ENCODE measurements around the gene LRATD1. TPM values are rescaled to one million over a fixed set of nuclear protein-coding genes. Genes with fewer than 3 reads are reported as not detected.

LRATD1 gene, protein sequence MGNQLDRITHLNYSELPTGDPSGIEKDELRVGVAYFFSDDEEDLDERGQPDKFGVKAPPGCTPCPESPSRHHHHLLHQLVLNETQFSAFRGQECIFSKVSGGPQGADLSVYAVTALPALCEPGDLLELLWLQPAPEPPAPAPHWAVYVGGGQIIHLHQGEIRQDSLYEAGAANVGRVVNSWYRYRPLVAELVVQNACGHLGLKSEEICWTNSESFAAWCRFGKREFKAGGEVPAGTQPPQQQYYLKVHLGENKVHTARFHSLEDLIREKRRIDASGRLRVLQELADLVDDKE
- 2.0 and 3.5 TPM in 2 replicates for total RNA-seq

DNA sequence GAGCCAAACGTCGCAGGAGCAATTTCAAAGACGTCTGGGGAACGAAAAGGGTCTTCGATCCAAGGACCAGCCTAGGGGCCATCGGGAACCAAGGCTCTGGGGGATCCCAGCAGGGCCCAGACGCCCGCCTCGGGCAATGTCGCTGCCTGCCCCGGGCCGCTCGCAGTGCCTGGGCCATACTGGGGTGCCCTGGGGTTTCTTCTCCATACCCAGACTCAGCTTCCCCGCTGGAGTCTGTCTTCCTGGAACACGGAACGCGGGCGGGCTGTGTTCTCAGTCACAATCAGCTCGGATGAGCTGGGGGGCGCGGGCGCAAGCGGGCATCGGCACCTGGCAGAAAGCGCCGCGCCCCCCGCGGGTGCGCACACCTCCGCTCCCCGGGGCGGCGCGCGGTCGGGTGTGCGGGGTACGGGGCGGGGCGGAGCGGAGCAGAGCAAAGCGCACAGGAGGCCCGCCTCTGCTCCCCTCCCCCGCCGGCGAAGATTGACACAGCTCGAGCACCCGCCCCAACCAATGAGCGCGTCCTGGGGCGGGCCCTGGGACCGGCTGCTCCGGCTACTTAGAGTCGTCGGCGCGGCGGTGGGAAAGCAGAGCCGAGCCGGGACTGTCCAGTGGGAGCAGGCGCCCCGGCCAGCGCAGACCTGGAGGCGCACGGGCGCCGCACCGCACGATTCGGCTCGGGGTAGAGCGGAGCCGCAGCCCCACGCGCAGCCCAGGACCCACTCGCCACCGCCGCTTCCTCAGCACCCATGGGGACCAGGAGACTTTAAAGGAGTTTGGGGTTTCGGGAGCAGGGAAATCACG lies at the start of gene LRATD1:
LRATD1 (plus strand) TSS at position 585 of the 804 bp plus-strand sequence. CDS start 1,263 bp downstream, outside the sequence.

